K562 (cell line): Measurements from ENCODE around the gene TBC1D10A. TPM values are rescaled to one million over a fixed set of nuclear protein-coding genes. Genes with fewer than 3 reads are reported as not detected.

Experiments used
- ATF3 ChIP-seq, 2 experiments: fragments of 450-650 bp in 1 of 2; sonication (generic) in 1 of 2; formaldehyde crosslinking in 1 of 2; IDR thresholded peaks in 1 of 2; conservative IDR thresholded peaks in 1 of 2; 2 replicates each; pipeline versions ENCODE4 v1.6.1 to v1.8.1; 2016 to 2023; ENCODE audit warnings: mild to moderate bottlenecking in 2 of 2, moderate library complexity in 2 of 2, inconsistent platforms in 1 of 2, missing genetic modification reagents in 1 of 2
- ATF4 ChIP-seq: fragments of 450-650 bp; formaldehyde crosslinking; IDR thresholded peaks from 2 replicates; pipeline ENCODE4 v1.4.0; 2022; ENCODE audit warnings: mild to moderate bottlenecking, moderate library complexity
- CCNT2 ChIP-seq: IDR thresholded peaks from 2 replicates; pipeline ENCODE4 v1.6.1; 2011; ENCODE audit warnings: borderline replicate concordance, low read depth, mild to moderate bottlenecking, moderate library complexity, mixed read lengths, low read length; ENCODE audit not compliant: insufficient read length; ENCODE audit errors: extremely low read depth
- DACH1 ChIP-seq: fragments of 450-650 bp; IDR thresholded peaks from 2 replicates; pipeline ENCODE4 v1.6.1; 2018; ENCODE audit not compliant: partially characterized antibody
- E2F6 ChIP-seq, 2 experiments: IDR thresholded peaks; 2 replicates each; pipeline ENCODE4 v1.6.1; 2011; ENCODE audit warnings: borderline replicate concordance in 1 of 2, control low read depth in 1 of 2, low read depth in 1 of 2, low read length in 1 of 2, mild to moderate bottlenecking in 1 of 2, mixed read lengths in 1 of 2, moderate library complexity in 1 of 2; ENCODE audit not compliant: insufficient read depth in 1 of 2, insufficient read length in 1 of 2, poor library complexity in 1 of 2, severe bottlenecking in 1 of 2; ENCODE audit errors: extremely low read depth in 1 of 2
- FOSL1 ChIP-seq: fragments of 200-800 bp; sonication (Bioruptor generic); conservative IDR thresholded peaks from 2 replicates; pipeline ENCODE4 v1.6.1; 2016; ENCODE audit warnings: missing genetic modification characterization, missing compliant biosample characterization
- KLF6 ChIP-seq: fragments of 250-450 bp; sonication (Bioruptor Pico); IDR thresholded peaks from 2 replicates; pipeline ENCODE4 v1.4.0; 2020; ENCODE audit warnings: mild to moderate bottlenecking, moderate library complexity, borderline replicate concordance
- TBL1XR1 ChIP-seq, 2 experiments: IDR thresholded peaks; 2 replicates each; pipeline ENCODE4 v1.6.1; 2012; ENCODE audit warnings: improper control_type of control experiment in 2 of 2, low read length in 2 of 2, mild to moderate bottlenecking in 1 of 2
- THRAP3 ChIP-seq: fragments of 450-650 bp; IDR thresholded peaks from 2 replicates; pipeline ENCODE4 v1.6.1; 2016; ENCODE audit warnings: mild to moderate bottlenecking, inconsistent platforms, borderline replicate concordance
- XRCC4 ChIP-seq: IDR thresholded peaks from one replicate; pipeline ENCODE4 v1.6.1; 2011; ENCODE audit not compliant: insufficient read depth, insufficient read length; ENCODE audit errors: extremely low read depth
- ZNF12 ChIP-seq: sonication (generic); formaldehyde crosslinking; IDR thresholded peaks from 2 replicates; pipeline ENCODE4 v1.4.0; 2020; ENCODE audit warnings: mild to moderate bottlenecking, missing genetic modification reagents
- ZNF175 ChIP-seq: fragments of 200-800 bp; sonication (Bioruptor generic); IDR thresholded peaks from 2 replicates; pipeline ENCODE4 v1.6.1; 2016; ENCODE audit warnings: low read depth, mild to moderate bottlenecking, missing genetic modification characterization, missing compliant biosample characterization
- ZNF239 ChIP-seq: fragments of 250-450 bp; sonication (Bioruptor Pico); IDR thresholded peaks from 2 replicates; pipeline ENCODE4 v1.4.0; 2020; ENCODE audit warnings: mild to moderate bottlenecking
- polyA plus RNA-seq, 8 experiments: library from polyadenylated mRNA; depleted of rRNA in 4 of 8; stranded (reverse) in 5 of 8; unstranded in 3 of 8; fragments of >200 nt; fragmentation: Nextera tagmentation in 2 of 8; fragmentation: Illumina TruSeq in 1 of 8; extraction: Ambion mirVana in 2 of 8; extraction: Trizol in 1 of 8; gene quantifications; 2 replicates each; pipeline versions ENCODE4 v1.2.1 to v1.2.3, GENCODE V29; 2011 to 2014; ENCODE audit warnings: inconsistent platforms in 1 of 8, missing spikeins in 1 of 8
- total RNA-seq, 7 experiments: library from RNA; depleted of rRNA in 6 of 7; stranded (reverse); fragments of >200 nt in 6 of 7; fragmentation: Illumina TruSeq in 2 of 7; extraction: Trizol in 2 of 7; gene quantifications; 2 replicates each; pipeline versions ENCODE4 v1.2.1 to v1.2.3, GENCODE V29; 2011 to 2021; ENCODE audit warnings: low replicate concordance in 1 of 7
- TF ChIP-seq, protein P1 (sequence below): fragments of 450-650 bp; IDR thresholded peaks from 2 replicates; pipeline ENCODE4 v1.6.1; 2016; ENCODE audit warnings: missing biosample characterization, missing genetic modification characterization

Gene TBC1D10A
- total and polyA plus RNA-seq, 9 of the 15 experiments (the other 6 are each of a cell fraction or from before 2014, with no cell fraction given) = 0.13 to 10.4 (median 4.6) TPM

- TF ChIP-seq ATF4 (CRISPR knock-in tag) (no peak), CCNT2 (no peak), KLF6 (CRISPR knock-in tag) (no peak), FOSL1 (tag) (no peak), E2F6 (IDR thresholded peaks at IDR 0.05; ENCODE audit: borderline replicate concordance in 1 of 2, extremely low read depth in 1 of 2, insufficient read depth in 1 of 2, insufficient read length in 1 of 2, low read depth in 1 of 2, low read length in 1 of 2, poor library complexity in 1 of 2, severe bottlenecking in 1 of 2) (no peak), ATF3 (IDR thresholded peaks at IDR 0.05) (peak; percentile 46; the same call in 1 of the 2 replicates), ATF3 (CRISPR knock-in tag; conservative IDR thresholded peaks at IDR 0.05) (no peak), TBL1XR1 (IDR thresholded peaks at IDR 0.05; ENCODE audit: low read length in 2 of 2) (no peak), THRAP3 (no peak), ZNF12 (no peak), ZNF239 (CRISPR knock-in tag) (no peak), XRCC4 (no peak), DACH1 (peak; percentile 36), ZNF175 (CRISPR knock-in tag) (no peak)
- TF ChIP-seq, protein P1, sequence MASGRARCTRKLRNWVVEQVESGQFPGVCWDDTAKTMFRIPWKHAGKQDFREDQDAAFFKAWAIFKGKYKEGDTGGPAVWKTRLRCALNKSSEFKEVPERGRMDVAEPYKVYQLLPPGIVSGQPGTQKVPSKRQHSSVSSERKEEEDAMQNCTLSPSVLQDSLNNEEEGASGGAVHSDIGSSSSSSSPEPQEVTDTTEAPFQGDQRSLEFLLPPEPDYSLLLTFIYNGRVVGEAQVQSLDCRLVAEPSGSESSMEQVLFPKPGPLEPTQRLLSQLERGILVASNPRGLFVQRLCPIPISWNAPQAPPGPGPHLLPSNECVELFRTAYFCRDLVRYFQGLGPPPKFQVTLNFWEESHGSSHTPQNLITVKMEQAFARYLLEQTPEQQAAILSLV (tag) = no peak
Measured at GRCh38 chr22:30308518-30309230, 18.1 kb downstream of the TBC1D10A start (continued).
